K562 (cell line): ENCODE data around the gene BIN1. TPM values are rescaled to one million over a fixed set of nuclear protein-coding genes. Genes with fewer than 3 reads are reported as not detected.

Experiments used
- ATAC-seq: fragments of 200-7000 bp; cut with Tn5 transposase; 3 replicates; pipeline ENCODE4 v1.9.1; 2020; ENCODE audit warnings: moderate library complexity
- BruUV-seq: library from RNA; stranded (reverse); fragments of 400-500 nt; replicated peaks from 2 replicates; lab custom pipeline; 2021; lab: Mats Ljungman, UMichigan
- CTCF ChIA-PET: fragments of 300-600 bp; formaldehyde crosslinking; extraction: SDS; loops from one replicate; lab custom pipeline; 2021; ENCODE audit warnings: low intra/inter-chr PET ratio; lab: Yijun Ruan, JAX
- POLR2A ChIA-PET: fragments of 300-600, 350-650 bp; sonication (Branson Sonifier 250); formaldehyde crosslinking; extraction: SDS; loops from one replicate; lab custom pipeline; 2021; ENCODE audit warnings: antibody characterized with exemption, inconsistent platforms; lab: Yijun Ruan, JAX
- DNase-seq, 4 experiments: peaks; one replicate each; pipeline versions ENCODE4 v3.0.0 to v3.0.0-alpha.2; 2011 to 2018; ENCODE audit warnings: low spot score in 3 of 4, mixed read lengths in 3 of 4; ENCODE audit errors: extremely low read depth in 1 of 4
- FAIRE-seq: peaks from 2 replicates; lab custom pipeline; 2011; peaks lifted over from hg19 to GRCh38; lab: Jason Lieb, UNC
- H2AFZ ChIP-seq: 2 replicates; pipeline ENCODE4 v1.6.0; 2011; ENCODE audit warnings: low read depth, low read length, control low read depth, inconsistent platforms
- H3K27ac ChIP-seq: fragments of 200-600 bp; 3 replicates; pipeline ENCODE4 v1.8.0; 2011; ENCODE audit warnings: low read depth, mild to moderate bottlenecking, control low read depth, inconsistent platforms, low read length, moderate library complexity, mixed read lengths; ENCODE audit errors: extremely low read depth
- H3K27me3 ChIP-seq, 2 experiments: fragments of 300-600 bp in 1 of 2; 2 replicates in 1 of 2; 3 replicates in 1 of 2; pipeline versions ENCODE4 v1.6.0 to v1.8.0; 2011; ENCODE audit warnings: inconsistent platforms in 2 of 2, low read length in 2 of 2, mild to moderate bottlenecking in 1 of 2, mixed read lengths in 1 of 2, moderate library complexity in 1 of 2; ENCODE audit not compliant: control insufficient read depth in 2 of 2, insufficient read depth in 2 of 2
- H3K36me3 ChIP-seq: fragments of 300-600 bp; 3 replicates; pipeline ENCODE4 v1.8.0; 2011; ENCODE audit warnings: mild to moderate bottlenecking, low read length, inconsistent platforms; ENCODE audit not compliant: control insufficient read depth, insufficient read depth
- H3K4me1 ChIP-seq, 2 experiments: fragments of 200-600 bp in 1 of 2; replicated peaks in 1 of 2; 2 replicates in 1 of 2; 3 replicates in 1 of 2; pipeline versions ENCODE4 v1.5.1 to v1.8.0; 2011; ENCODE audit warnings: inconsistent platforms in 2 of 2, low read length in 2 of 2, mild to moderate bottlenecking in 1 of 2, mixed read lengths in 1 of 2, moderate library complexity in 1 of 2; ENCODE audit not compliant: control insufficient read depth in 2 of 2, insufficient read depth in 2 of 2
- H3K4me2 ChIP-seq: 2 replicates; pipeline ENCODE4 v1.6.1; 2011; ENCODE audit warnings: low read length, control low read depth, inconsistent platforms, mixed read lengths; ENCODE audit not compliant: insufficient read depth
- H3K4me3 ChIP-seq: fragments of 200-600 bp; sonication (generic), shearing (Covaris generic); 2 replicates; pipeline ENCODE4 v1.5.1; 2016; ENCODE audit warnings: control low read depth, inconsistent platforms
- H3K79me2 ChIP-seq: fragments of 200-600 bp; 3 replicates; pipeline ENCODE4 v1.8.0; 2011; ENCODE audit warnings: low read length, inconsistent platforms; ENCODE audit not compliant: control insufficient read depth, insufficient read depth
- H3K9ac ChIP-seq, 2 experiments: 2 replicates each; pipeline versions ENCODE4 v1.6.0 to v1.6.1; 2011; ENCODE audit warnings: low read depth in 2 of 2, low read length in 2 of 2, control low read depth in 1 of 2, inconsistent platforms in 1 of 2, mild to moderate bottlenecking in 1 of 2, mixed read lengths in 1 of 2; ENCODE audit not compliant: insufficient read depth in 1 of 2
- H3K9me1 ChIP-seq: one replicate; pipeline ENCODE4 v1.6.0; 2011; ENCODE audit warnings: inconsistent platforms, mild to moderate bottlenecking, low read length, moderate library complexity; ENCODE audit not compliant: control insufficient read depth, insufficient read depth
- H3K9me3 ChIP-seq: replicated peaks from 2 replicates; pipeline ENCODE4 v1.5.1; 2011; ENCODE audit warnings: low read depth, low read length, inconsistent platforms; ENCODE audit not compliant: control insufficient read depth, insufficient read depth
- H4K20me1 ChIP-seq: replicated peaks from 2 replicates; pipeline ENCODE4 v1.6.1; 2011; ENCODE audit warnings: low read length, inconsistent platforms, mixed read lengths; ENCODE audit not compliant: control insufficient read depth, insufficient read depth
- E2F8 ChIP-seq: fragments of 450-650 bp; IDR thresholded peaks from 2 replicates; pipeline ENCODE4 v1.7.1; 2018; ENCODE audit warnings: mild to moderate bottlenecking, low read depth; ENCODE audit not compliant: partially characterized antibody
- KDM1A ChIP-seq, 2 experiments: fragments of 450-650 bp; IDR thresholded peaks; 2 replicates each; pipeline ENCODE4 v1.6.1; 2016; ENCODE audit warnings: mild to moderate bottlenecking in 2 of 2
- MTA1 ChIP-seq: fragments of 450-650 bp; IDR thresholded peaks from 2 replicates; pipeline ENCODE4 v1.6.1; 2017; ENCODE audit warnings: borderline replicate concordance
- MTF1 ChIP-seq: fragments of 250-450 bp; sonication (Bioruptor Pico); IDR thresholded peaks from 2 replicates; pipeline ENCODE4 v1.9.0; 2021; ENCODE audit warnings: moderate library complexity, mild to moderate bottlenecking, inconsistent platforms, borderline replicate concordance
- NCOA6 ChIP-seq: fragments of 450-650 bp; IDR thresholded peaks from 2 replicates; pipeline ENCODE4 v1.6.1; 2017; ENCODE audit warnings: mild to moderate bottlenecking
- ZC3H11A ChIP-seq: IDR thresholded peaks from 2 replicates; pipeline ENCODE4 v1.6.1; 2012; ENCODE audit warnings: low read depth, low read length, improper control_type of control experiment
- ZKSCAN3 ChIP-seq: fragments of 250-450 bp; sonication (Bioruptor Pico); IDR thresholded peaks from 2 replicates; pipeline ENCODE4 v1.4.0; 2020
- ZNF696 ChIP-seq: fragments of 250-450 bp; sonication (Bioruptor Pico); conservative IDR thresholded peaks from 2 replicates; pipeline ENCODE4 v1.4.0; 2020; ENCODE audit warnings: mild to moderate bottlenecking, moderate library complexity
- ZNF778 ChIP-seq: fragments of 450-650 bp; formaldehyde crosslinking; IDR thresholded peaks from 2 replicates; pipeline ENCODE4 v1.4.0; 2020; ENCODE audit warnings: mild to moderate bottlenecking, moderate library complexity
- WGBS: fragments of 100-300 bp; shearing (Covaris generic); methylation state at CpG from one replicate; pipeline ENCODE4 v1.1.6; 2016; ENCODE audit warnings: low coverage, mixed read lengths; ENCODE audit not compliant: insufficient coverage; ENCODE audit errors: missing lambda C conversion rate; 5-methylcytosine and 5-hydroxymethylcytosine counted together
- in situ Hi-C: fragments of 300-500 bp; cut with MboI; formaldehyde crosslinking; loops from 4 replicates; pipeline ENCODE4 v1.15.0; 2018; ENCODE audit warnings: inconsistent platforms, mixed read lengths
- intact Hi-C: fragments of 100-400 bp; cut with micrococcal nuclease; formaldehyde crosslinking; loops from 2 replicates; pipeline ENCODE4 v1.14.2; 2022
- polyA plus RNA-seq, 8 experiments: library from polyadenylated mRNA; depleted of rRNA in 4 of 8; stranded (reverse) in 5 of 8; unstranded in 3 of 8; fragments of >200 nt; fragmentation: Nextera tagmentation in 2 of 8; fragmentation: Illumina TruSeq in 1 of 8; extraction: Ambion mirVana in 2 of 8; extraction: Trizol in 1 of 8; gene quantifications; 2 replicates each; pipeline versions ENCODE4 v1.2.1 to v1.2.3, GENCODE V29; 2011 to 2014; ENCODE audit warnings: inconsistent platforms in 1 of 8, missing spikeins in 1 of 8
- total RNA-seq, 7 experiments: library from RNA; depleted of rRNA in 6 of 7; stranded (reverse); fragments of >200 nt in 6 of 7; fragmentation: Illumina TruSeq in 2 of 7; extraction: Trizol in 2 of 7; gene quantifications; 2 replicates each; pipeline versions ENCODE4 v1.2.1 to v1.2.3, GENCODE V29; 2011 to 2021; ENCODE audit warnings: low replicate concordance in 1 of 7
- TF ChIP-seq, protein P1 (sequence below): fragments of 450-650 bp; IDR thresholded peaks from 2 replicates; pipeline ENCODE4 v1.6.1; 2016; ENCODE audit warnings: mild to moderate bottlenecking
- TF ChIP-seq, protein P2 (sequence below): sonication (generic); formaldehyde crosslinking; IDR thresholded peaks from 2 replicates; pipeline ENCODE4 v1.8.0; 2022; ENCODE audit warnings: mild to moderate bottlenecking, low read depth, missing genetic modification reagents
- TF ChIP-seq, protein P3 (sequence below), 2 experiments: IDR thresholded peaks; 2 replicates each; pipeline ENCODE4 v1.6.1; 2011; ENCODE audit warnings: borderline replicate concordance in 1 of 2, control low read depth in 1 of 2, low read depth in 1 of 2, low read length in 1 of 2, mild to moderate bottlenecking in 1 of 2, mixed read lengths in 1 of 2, moderate library complexity in 1 of 2; ENCODE audit not compliant: insufficient read depth in 1 of 2, insufficient read length in 1 of 2, poor library complexity in 1 of 2, severe bottlenecking in 1 of 2; ENCODE audit errors: extremely low read depth in 1 of 2

The BIN1 gene
- total and polyA plus RNA-seq, 9 of the 15 experiments (the other 6 are each of a cell fraction or from before 2014, with no cell fraction given): 0.04 to 2.8 (median 0.79) TPM; not detected in 1

DNA sequence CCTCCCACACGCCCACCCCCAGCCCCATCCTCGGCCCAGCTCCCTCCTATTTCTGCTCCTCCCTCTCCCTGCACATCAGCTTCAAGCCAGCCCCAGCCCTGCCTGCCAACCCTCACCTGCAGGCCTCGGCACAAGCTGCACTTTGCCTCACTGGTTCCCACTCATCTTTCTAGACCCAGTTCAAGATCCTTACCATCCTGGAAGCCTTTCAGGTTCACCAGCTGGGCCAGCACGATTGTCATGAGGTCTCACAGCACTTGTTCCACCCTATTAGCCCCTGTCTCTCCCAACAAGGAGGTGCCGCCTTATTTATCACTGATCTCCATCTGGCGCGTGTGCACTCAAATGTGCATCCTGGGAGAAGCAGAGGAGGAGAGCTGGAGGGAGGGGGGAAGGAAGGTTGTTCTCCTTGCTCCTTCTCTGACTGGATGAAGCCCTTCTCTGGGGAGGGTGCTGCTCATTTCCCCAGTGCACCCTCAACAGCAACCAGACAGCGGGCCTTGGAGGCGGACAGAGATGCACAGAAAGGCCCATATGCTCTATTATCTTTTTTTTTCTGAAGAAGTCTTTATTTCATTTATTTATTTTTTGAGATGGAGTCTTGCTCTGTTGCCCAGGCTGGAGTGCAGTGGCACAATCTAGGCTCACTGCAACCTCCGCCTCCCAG lies 15.5 kb upstream of the BIN1 start:
- CTCF ChIA-PET: no interaction called here
- intact Hi-C loops: no loop called here
- 2% methylated on average over 9 of the region's 10 CpGs for WGBS
- H4K20me1 ChIP-seq: no peaks in the 10 kb centered on the region; the same call in 1 of the 2 replicates
- no TSS peak for BruUV-seq
- no peak overlapping the region for H3K4me3 ChIP-seq
- no peak for FAIRE-seq
- H3K9ac ChIP-seq: no peak overlapping the region
- no peaks in the 10 kb centered on the region for H3K9me1 ChIP-seq
- no peak overlapping the region for H3K27ac ChIP-seq
- POLR2A ChIA-PET: no interaction called here
- H3K4me2 ChIP-seq: no peak overlapping the region
- no peak for ATAC-seq
- H3K79me2 ChIP-seq: no peaks in the 10 kb centered on the region
- no peaks in the 10 kb centered on the region for H3K9me3 ChIP-seq
- peak in 1 of 4 experiments; percentile 3 for DNase-seq
- no peaks in the 10 kb centered on the region for H3K36me3 ChIP-seq
- no peaks in the 10 kb centered on the region for H3K4me1 ChIP-seq
- H3K27me3 ChIP-seq: peaks cover 6 to 32% of the 10 kb centered on the region in 2 experiments
- in situ Hi-C loops: no loop called here
- no peak overlapping the region for H2AFZ ChIP-seq
- no peak for TF ChIP-seq ZC3H11A
- TF ChIP-seq ZNF778 (CRISPR knock-in tag): no peak
- no peak for TF ChIP-seq ZNF696 (CRISPR knock-in tag)
- no peak for TF ChIP-seq E2F8
- TF ChIP-seq MTA1: no peak
- TF ChIP-seq MTF1 (CRISPR knock-in tag): no peak
- TF ChIP-seq ZKSCAN3 (CRISPR knock-in tag): no peak
- TF ChIP-seq, protein P1, sequence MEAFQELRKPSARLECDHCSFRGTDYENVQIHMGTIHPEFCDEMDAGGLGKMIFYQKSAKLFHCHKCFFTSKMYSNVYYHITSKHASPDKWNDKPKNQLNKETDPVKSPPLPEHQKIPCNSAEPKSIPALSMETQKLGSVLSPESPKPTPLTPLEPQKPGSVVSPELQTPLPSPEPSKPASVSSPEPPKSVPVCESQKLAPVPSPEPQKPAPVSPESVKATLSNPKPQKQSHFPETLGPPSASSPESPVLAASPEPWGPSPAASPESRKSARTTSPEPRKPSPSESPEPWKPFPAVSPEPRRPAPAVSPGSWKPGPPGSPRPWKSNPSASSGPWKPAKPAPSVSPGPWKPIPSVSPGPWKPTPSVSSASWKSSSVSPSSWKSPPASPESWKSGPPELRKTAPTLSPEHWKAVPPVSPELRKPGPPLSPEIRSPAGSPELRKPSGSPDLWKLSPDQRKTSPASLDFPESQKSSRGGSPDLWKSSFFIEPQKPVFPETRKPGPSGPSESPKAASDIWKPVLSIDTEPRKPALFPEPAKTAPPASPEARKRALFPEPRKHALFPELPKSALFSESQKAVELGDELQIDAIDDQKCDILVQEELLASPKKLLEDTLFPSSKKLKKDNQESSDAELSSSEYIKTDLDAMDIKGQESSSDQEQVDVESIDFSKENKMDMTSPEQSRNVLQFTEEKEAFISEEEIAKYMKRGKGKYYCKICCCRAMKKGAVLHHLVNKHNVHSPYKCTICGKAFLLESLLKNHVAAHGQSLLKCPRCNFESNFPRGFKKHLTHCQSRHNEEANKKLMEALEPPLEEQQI: no peak
- TF ChIP-seq, protein P2, sequence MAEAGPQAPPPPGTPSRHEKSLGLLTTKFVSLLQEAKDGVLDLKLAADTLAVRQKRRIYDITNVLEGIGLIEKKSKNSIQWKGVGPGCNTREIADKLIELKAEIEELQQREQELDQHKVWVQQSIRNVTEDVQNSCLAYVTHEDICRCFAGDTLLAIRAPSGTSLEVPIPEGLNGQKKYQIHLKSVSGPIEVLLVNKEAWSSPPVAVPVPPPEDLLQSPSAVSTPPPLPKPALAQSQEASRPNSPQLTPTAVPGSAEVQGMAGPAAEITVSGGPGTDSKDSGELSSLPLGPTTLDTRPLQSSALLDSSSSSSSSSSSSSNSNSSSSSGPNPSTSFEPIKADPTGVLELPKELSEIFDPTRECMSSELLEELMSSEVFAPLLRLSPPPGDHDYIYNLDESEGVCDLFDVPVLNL (CRISPR knock-in tag): no peak
- no peak for TF ChIP-seq KDM1A (IDR thresholded peaks at IDR 0.05)
- TF ChIP-seq, protein P3, sequence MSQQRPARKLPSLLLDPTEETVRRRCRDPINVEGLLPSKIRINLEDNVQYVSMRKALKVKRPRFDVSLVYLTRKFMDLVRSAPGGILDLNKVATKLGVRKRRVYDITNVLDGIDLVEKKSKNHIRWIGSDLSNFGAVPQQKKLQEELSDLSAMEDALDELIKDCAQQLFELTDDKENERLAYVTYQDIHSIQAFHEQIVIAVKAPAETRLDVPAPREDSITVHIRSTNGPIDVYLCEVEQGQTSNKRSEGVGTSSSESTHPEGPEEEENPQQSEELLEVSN (IDR thresholded peaks at IDR 0.05; ENCODE audit: borderline replicate concordance in 1 of 2, extremely low read depth in 1 of 2, insufficient read depth in 1 of 2, insufficient read length in 1 of 2, low read depth in 1 of 2, low read length in 1 of 2, poor library complexity in 1 of 2, severe bottlenecking in 1 of 2): no peak
- no peak for TF ChIP-seq NCOA6
